Measurements from ENCODE around the gene DUOXA2.
"Not testable (repeated sequence)": the region's sequence is repeated elsewhere in the genome, so short reads cannot be mapped to it uniquely, and the experiment has no call there.

DNA sequence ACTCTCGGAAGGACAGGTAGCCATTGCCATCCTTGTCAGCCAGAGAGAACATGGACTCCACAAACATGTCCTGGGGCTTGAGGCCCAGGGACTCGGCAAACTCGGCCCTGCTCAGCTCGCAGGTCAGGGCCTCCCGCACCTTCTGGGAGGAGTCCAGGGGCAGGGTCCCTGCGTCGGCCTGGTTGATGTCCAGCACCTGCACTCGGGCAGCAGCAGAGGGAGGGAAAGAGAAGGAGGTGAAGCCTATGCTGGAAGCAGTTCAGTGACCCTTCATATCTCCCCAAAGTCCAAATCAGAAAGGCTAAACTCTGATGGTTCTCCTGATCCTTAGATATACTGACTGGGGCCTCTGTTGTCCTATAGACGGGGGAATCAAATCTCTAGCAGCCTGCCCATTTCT, 10.0 kb upstream of the DUOXA2 start:
- TF ChIP-seq, protein P1, sequence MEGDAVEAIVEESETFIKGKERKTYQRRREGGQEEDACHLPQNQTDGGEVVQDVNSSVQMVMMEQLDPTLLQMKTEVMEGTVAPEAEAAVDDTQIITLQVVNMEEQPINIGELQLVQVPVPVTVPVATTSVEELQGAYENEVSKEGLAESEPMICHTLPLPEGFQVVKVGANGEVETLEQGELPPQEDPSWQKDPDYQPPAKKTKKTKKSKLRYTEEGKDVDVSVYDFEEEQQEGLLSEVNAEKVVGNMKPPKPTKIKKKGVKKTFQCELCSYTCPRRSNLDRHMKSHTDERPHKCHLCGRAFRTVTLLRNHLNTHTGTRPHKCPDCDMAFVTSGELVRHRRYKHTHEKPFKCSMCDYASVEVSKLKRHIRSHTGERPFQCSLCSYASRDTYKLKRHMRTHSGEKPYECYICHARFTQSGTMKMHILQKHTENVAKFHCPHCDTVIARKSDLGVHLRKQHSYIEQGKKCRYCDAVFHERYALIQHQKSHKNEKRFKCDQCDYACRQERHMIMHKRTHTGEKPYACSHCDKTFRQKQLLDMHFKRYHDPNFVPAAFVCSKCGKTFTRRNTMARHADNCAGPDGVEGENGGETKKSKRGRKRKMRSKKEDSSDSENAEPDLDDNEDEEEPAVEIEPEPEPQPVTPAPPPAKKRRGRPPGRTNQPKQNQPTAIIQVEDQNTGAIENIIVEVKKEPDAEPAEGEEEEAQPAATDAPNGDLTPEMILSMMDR (conservative IDR thresholded peaks at IDR 0.05; ENCODE audit: low read length) = not testable (repeated sequence)
- TF ChIP-seq EZH2phosphoT487 (IDR thresholded peaks at IDR 0.05; ENCODE audit: borderline replicate concordance) = not testable (repeated sequence)
